Uterus (tissue), 4 donors: ENCODE results near the gene LRRC3. TPM values are rescaled to one million over a fixed set of nuclear protein-coding genes. Genes with fewer than 3 reads are reported as not detected.

Experiments
- DNase-seq, 2 donors: peaks; one replicate each; pipeline ENCODE4 v3.0.0-alpha.2; 2019 to 2020
- H3K27ac ChIP-seq, 2 donors: fragments of 200-600 bp; sonication (generic); 1 replicate in 1 of 2; 2 replicates in 1 of 2; pipeline ENCODE4 v1.5.1; 2016 to 2018
- H3K27me3 ChIP-seq, 2 donors: fragments of 200-600 bp; sonication (generic); one replicate each; pipeline ENCODE4 v1.5.1; 2018 to 2019; ENCODE audit warnings: control low read depth in 1 of 2
- H3K36me3 ChIP-seq, 2 donors: fragments of 200-600 bp; sonication (generic); one replicate each; pipeline ENCODE4 v1.5.1; 2019; ENCODE audit warnings: control low read depth in 1 of 2
- H3K4me1 ChIP-seq, 2 donors: fragments of 200-600 bp; sonication (generic); one replicate each; pipeline ENCODE4 v1.5.1; 2018 to 2019; ENCODE audit warnings: control low read depth in 1 of 2
- H3K4me3 ChIP-seq, 2 donors: fragments of 200-600 bp; sonication (generic); 1 replicate in 1 of 2; 2 replicates in 1 of 2; pipeline ENCODE4 v1.5.1; 2018 to 2019; ENCODE audit warnings: mild to moderate bottlenecking in 1 of 2
- H3K9me3 ChIP-seq, 2 donors: fragments of 200-600 bp; sonication (generic); one replicate each; pipeline ENCODE4 v1.5.1; 2019; ENCODE audit warnings: control low read depth in 1 of 2
- POLR2A ChIP-seq, 2 donors: fragments of 450-650 bp; IDR thresholded peaks; one replicate each; pipeline ENCODE4 v1.6.1; 2016; ENCODE audit warnings: antibody characterized with exemption in 2 of 2, mild to moderate bottlenecking in 1 of 2, moderate library complexity in 1 of 2
- intact Hi-C: fragments of 100-400 bp; cut with DNase I; formaldehyde crosslinking; loops from one replicate; pipeline ENCODE4 v1.15.1; 2023; ENCODE audit warnings: low total_unique reads
- total RNA-seq, 4 donors: library from RNA; depleted of rRNA in 3 of 4; stranded (reverse); fragments of >200 nt in 3 of 4; gene quantifications; one replicate each; pipeline versions ENCODE4 v1.1.0 to v1.2.4, GENCODE V29; 2014 to 2023
- TF ChIP-seq, protein P1 (sequence below), 4 experiments: fragments of 200-600 bp in 2 of 4; fragments of 450-650 bp in 2 of 4; sonication (generic) in 2 of 4; IDR thresholded peaks; one replicate each; pipeline ENCODE4 v1.5.1; 2016 to 2019; ENCODE audit warnings: antibody characterized with exemption in 4 of 4, mild to moderate bottlenecking in 2 of 4, moderate library complexity in 1 of 4
- donor health status: DM: yes; HTN: yes; CAD: no.

Gene LRRC3
- total RNA-seq, 4 donors from 2014 or later, result under 0.01 to 2.3 (median 2.3) TPM; not detected in 1

DNA sequence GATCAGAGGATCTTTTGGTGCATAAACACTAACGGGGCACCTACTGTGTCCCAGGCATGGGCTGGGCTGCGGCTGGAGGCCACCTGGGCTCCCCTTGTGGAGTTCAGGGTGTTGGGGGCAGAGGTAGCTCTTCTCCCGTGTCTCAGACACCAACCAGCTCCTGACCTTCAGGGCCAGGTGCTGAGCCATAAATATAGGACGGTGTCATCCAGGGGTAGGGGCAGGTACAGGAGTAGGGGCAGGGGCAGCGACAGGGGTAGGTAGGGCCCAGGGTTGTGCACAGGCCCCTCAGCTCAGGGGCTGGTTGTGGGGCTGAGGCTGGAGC, 18.0 kb upstream of the LRRC3 start:
- intact Hi-C loops, result no loop called here
- no peaks in the 10 kb centered on the region for H3K27me3 ChIP-seq
- DNase-seq, result no peak

DNA sequence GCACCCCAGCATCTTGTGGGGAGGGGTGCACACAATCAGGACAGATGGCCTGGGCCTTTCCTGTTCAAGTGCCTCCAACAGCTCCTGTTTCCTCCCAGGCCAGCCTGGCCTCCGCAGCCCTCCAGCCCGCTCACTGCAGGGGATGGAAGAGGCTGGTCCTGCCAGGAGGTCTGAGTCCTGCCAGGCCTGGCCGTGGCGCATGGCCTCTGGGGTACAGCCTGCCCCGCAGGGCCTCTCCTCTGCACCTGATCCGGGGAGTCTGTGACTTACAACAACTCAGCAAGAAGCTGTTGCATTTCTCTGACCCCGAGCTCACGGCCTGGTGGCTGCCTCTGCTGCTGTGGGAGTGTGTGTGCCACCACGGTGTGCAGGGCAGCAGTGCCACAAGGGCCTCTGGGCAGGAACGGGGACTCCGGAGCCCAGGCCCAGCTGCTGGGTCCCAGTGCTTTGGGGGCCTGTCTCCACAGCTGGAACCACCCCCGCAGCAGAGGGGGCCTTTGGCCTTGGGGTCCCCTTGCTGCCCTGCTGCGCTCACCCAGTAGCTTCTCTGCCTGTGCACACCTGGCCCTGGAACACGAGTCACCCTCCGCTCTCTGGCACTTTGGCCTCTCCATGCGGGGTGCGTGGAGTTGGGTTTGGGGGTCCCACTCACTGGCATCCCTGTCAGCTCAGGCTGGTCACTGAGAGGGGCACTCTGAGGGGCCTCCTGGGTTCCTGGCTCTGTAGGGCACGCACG, 17.4 kb upstream of the LRRC3 start:
- Histone ChIP-seq H3K27ac (no peak overlapping the region), H3K36me3 (no peaks in the 10 kb centered on the region), H3K9me3 (no peaks in the 10 kb centered on the region), H3K4me3 (no peak overlapping the region), H3K4me1 (no peaks in the 10 kb centered on the region), H3K27me3 (no peaks in the 10 kb centered on the region)
- intact Hi-C loops, result no loop called here
- no peak for DNase-seq
- TF ChIP-seq POLR2A (IDR thresholded peaks at IDR 0.05), result no peak
- TF ChIP-seq, protein P1, sequence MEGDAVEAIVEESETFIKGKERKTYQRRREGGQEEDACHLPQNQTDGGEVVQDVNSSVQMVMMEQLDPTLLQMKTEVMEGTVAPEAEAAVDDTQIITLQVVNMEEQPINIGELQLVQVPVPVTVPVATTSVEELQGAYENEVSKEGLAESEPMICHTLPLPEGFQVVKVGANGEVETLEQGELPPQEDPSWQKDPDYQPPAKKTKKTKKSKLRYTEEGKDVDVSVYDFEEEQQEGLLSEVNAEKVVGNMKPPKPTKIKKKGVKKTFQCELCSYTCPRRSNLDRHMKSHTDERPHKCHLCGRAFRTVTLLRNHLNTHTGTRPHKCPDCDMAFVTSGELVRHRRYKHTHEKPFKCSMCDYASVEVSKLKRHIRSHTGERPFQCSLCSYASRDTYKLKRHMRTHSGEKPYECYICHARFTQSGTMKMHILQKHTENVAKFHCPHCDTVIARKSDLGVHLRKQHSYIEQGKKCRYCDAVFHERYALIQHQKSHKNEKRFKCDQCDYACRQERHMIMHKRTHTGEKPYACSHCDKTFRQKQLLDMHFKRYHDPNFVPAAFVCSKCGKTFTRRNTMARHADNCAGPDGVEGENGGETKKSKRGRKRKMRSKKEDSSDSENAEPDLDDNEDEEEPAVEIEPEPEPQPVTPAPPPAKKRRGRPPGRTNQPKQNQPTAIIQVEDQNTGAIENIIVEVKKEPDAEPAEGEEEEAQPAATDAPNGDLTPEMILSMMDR (IDR thresholded peaks at IDR 0.05), result no peak

More for the DNA sequence above, 18.0 kb upstream of the LRRC3 start:
- H3K4me3 ChIP-seq, result no peak overlapping the region
- no peaks in the 10 kb centered on the region for H3K36me3 ChIP-seq
- H3K9me3 ChIP-seq, result no peaks in the 10 kb centered on the region
- H3K4me1 ChIP-seq, result no peaks in the 10 kb centered on the region
- H3K27ac ChIP-seq, result no peak overlapping the region
- TF ChIP-seq, protein P1 (IDR thresholded peaks at IDR 0.05), result no peak
- no peak for TF ChIP-seq POLR2A (IDR thresholded peaks at IDR 0.05)

DNA sequence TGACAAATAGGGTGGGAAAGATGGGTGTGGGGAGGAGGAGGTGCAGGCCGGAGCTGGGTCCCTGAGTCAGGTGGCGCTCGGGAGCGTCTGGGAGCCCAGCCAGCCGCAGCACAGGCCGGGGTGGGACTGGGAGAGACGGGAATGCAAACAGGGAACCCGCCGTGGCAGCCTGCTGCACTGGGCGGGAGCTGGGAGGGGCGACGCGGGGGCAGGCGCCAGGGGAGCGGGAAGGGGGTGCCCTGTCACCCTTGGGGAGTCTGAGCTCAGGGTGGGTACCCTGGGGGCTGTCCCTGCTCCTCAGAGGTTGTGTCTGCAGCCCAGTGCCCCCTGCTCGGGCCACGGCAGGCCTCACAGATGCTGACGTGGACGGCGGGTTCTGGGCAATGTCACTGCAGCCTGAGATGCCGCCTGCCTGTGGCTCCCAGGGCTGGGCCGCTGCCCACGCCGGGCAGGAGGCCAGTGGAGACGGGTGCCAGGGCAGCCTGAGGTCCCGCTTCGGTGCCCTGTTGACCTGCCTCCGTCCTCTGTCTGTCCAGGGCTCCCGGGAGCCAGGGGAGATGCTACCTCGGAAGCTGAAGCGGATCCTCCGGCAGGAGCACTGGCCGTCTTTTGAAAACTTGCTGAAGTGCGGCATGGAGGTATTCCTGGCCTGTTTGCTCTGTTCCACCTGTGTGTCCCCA, 16.6 kb upstream of the LRRC3 start:
- no peak for DNase-seq
- Histone ChIP-seq H3K4me3 (no peak overlapping the region), H3K27ac (no peak overlapping the region)

DNA sequence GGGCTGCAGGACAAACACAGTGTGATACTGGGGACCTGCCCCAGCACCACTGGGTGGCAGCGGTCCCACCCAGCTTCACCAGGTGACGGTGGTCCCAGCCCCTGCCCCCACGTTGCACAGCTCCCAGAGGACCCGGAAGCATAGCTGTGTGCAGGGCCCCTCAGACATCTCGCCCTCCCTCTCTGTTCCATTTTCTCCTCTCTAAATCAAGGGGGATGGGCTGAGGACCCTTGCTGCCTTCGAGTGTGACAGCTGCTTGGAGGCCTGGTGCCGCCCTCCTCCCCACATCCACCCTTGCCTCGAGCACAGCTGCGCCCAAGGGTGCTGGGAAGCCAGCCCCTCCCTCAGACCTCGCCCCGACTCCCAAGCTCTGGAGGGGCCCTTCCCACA, 16.1 kb upstream of the LRRC3 start:
- Histone ChIP-seq H3K9me3 (no peaks in the 10 kb centered on the region), H3K4me3 (no peak overlapping the region), H3K36me3 (no peaks in the 10 kb centered on the region), H3K27ac (no peak overlapping the region), H3K4me1 (no peaks in the 10 kb centered on the region), H3K27me3 (no peaks in the 10 kb centered on the region)
- intact Hi-C loops, result no loop called here
- no peak for DNase-seq
- TF ChIP-seq, protein P1 (IDR thresholded peaks at IDR 0.05), result no peak
- TF ChIP-seq POLR2A (IDR thresholded peaks at IDR 0.05), result no peak

More for the DNA sequence above, 16.6 kb upstream of the LRRC3 start:
- TF ChIP-seq, protein P1 (IDR thresholded peaks at IDR 0.05), result no peak
- no peak for TF ChIP-seq POLR2A (IDR thresholded peaks at IDR 0.05)
- Histone ChIP-seq H3K36me3 (no peaks in the 10 kb centered on the region), H3K9me3 (no peaks in the 10 kb centered on the region), H3K4me1 (no peaks in the 10 kb centered on the region), H3K27me3 (no peaks in the 10 kb centered on the region)
- intact Hi-C loops, result no loop called here

DNA sequence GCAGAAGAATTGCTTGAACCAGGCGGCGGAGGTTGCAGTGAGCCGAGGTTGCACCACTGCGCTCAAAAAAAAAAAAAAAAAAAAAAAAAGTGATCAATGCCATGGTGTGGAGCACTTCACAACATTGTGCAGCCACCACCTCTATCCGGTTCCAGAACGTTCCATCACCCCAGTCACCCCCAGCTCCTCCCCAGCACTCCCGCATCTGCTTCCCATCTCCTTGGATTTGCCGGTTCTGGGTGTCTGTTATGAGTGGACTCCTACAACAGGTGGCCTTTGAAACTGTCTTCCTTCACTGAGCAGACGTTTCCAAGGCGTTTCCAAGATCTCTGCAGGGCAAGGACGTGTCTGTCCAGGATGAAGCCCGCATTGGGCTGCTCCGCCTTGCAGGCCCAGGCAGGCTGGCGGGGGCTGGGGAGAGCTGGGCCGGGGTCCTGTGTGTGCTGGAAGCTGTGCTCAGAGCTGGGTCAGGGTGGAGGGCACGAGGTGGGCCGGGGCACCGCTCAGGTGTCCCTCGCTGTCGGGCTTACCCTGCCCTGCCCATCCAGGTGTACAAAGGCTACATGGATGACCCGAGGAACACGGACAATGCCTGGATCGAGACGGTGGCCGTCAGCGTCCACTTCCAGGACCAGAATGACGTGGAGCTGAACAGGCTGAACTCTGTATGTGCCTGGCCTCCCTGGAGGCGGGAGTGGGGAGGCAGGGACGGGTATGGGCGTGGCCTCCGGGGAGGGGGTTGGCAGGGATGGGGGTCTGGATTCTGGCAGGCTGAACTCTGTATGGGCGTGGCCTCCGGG, 14.9 kb upstream of the LRRC3 start:
- Histone ChIP-seq H3K36me3 (no peaks in the 10 kb centered on the region), H3K4me1 (no peaks in the 10 kb centered on the region), H3K27ac (no peak overlapping the region), H3K9me3 (no peaks in the 10 kb centered on the region), H3K4me3 (no peak overlapping the region), H3K27me3 (no peaks in the 10 kb centered on the region)
- intact Hi-C loops, result no loop called here
- no peak for DNase-seq
- TF ChIP-seq, protein P1 (IDR thresholded peaks at IDR 0.05), result no peak
- no peak for TF ChIP-seq POLR2A (IDR thresholded peaks at IDR 0.05)
